GM21737 (cell line): Measurements from ENCODE around the gene CCDC152.
"Not testable (repeated sequence)": the region's sequence is repeated elsewhere in the genome, so short reads cannot be mapped to it uniquely, and the experiment has no call there.

Source experiments
- ATAC-seq: cut with Tn5 transposase; IDR thresholded peaks from one replicate; pipeline ENCODE4 v1.9.1; 2021; ENCODE audit warnings: mild to moderate bottlenecking, moderate library complexity; ENCODE audit not compliant: unreplicated experiment

Gene CCDC152

DNA sequence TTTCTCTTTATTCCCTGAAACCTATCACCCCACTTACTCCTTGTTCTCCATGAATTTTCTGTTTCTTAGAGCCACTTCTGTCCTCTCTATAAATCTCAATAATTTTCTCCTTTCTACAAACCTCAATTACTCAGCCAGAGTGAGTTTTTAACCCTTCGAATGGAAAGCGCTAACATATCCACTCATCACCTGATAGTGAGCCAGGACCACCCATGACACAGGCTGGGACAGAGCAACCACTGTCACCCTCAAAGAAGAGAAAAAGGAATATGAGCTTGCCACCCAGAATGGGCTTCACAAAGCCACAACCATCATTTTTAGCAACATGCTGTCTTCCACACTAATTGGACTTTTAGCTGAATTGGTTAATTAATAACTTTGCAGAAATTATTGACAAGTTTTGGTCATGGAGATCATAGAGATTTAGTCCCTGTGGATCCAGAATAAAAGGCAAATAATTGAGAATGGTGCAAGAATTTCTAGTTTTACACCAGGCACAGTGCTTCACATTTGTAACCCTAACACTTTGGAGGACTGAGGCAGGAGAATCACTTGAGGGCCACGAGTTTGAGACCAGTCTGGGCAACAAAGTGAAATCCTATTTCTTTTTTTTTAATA, 87.2 kb downstream of the CCDC152 start:
- ATAC-seq = no peak

DNA sequence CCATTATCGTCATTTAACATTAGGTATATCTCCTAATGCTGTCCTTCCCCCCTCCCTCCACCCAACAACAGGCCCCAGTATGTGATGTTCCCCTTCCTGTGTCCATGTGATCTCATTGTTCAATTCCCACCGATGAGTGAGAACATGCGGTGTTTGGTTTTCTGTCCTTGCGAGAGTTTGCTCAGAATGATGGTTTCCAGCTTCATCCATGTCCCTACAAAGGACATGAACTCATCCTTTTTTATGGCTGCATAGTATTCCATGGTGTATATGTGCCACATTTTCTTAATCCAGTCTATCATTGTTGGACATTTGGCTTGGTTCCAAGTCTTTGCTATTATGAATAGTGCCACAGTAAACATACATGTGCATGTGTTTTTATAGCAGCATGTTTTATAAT, 87.8 kb downstream of the CCDC152 start:
- ATAC-seq = not testable (repeated sequence)

GRCh38 chr5:42848545-42848944, 91.9 kb downstream of the CCDC152 start:
- no peak for ATAC-seq

- no peak for ATAC-seq
These were observed 94.9 kb downstream of the CCDC152 start for GRCh38 chr5:42851481-42851880.
